Keratinocyte (primary cell): ENCODE data around the gene ERC1. TPM values are rescaled to one million over a fixed set of nuclear protein-coding genes. Genes with fewer than 3 reads are reported as not detected.

Experiments
- DNase-seq: peaks from one replicate; pipeline ENCODE4 v3.0.0-alpha.2; 2011; ENCODE audit warnings: low read depth, missing footprints, low spot score
- FAIRE-seq: peaks from 2 replicates; lab custom pipeline; 2011; peaks lifted over from hg19 to GRCh38; lab: Jason Lieb, UNC
- H2AFZ ChIP-seq: 2 replicates; pipeline ENCODE4 v1.6.0; 2012; ENCODE audit warnings: low read length, control low read depth, inconsistent platforms; ENCODE audit not compliant: control insufficient read depth
- H3K27ac ChIP-seq: 2 replicates; pipeline ENCODE4 v1.5.1; 2011; ENCODE audit warnings: low read length; ENCODE audit not compliant: control insufficient read depth, insufficient read depth
- H3K27me3 ChIP-seq: 3 replicates; pipeline ENCODE4 v1.6.0; 2011; ENCODE audit warnings: low read length; ENCODE audit not compliant: control insufficient read depth, insufficient read depth; ENCODE audit errors: extremely low read depth
- H3K36me3 ChIP-seq, 2 experiments: 2 replicates in 1 of 2; 3 replicates in 1 of 2; pipeline ENCODE4 v1.5.1; 2011; ENCODE audit warnings: low read length in 2 of 2, mild to moderate bottlenecking in 1 of 2; ENCODE audit not compliant: control insufficient read depth in 2 of 2, insufficient read depth in 2 of 2; ENCODE audit errors: extremely low read depth in 1 of 2
- H3K4me1 ChIP-seq: 3 replicates; pipeline ENCODE4 v1.5.1; 2011; ENCODE audit warnings: low read length; ENCODE audit not compliant: control insufficient read depth, insufficient read depth; ENCODE audit errors: extremely low read depth
- H3K4me2 ChIP-seq: 3 replicates; pipeline ENCODE4 v1.6.0; 2011; ENCODE audit warnings: low read depth, low read length; ENCODE audit not compliant: control insufficient read depth, insufficient read depth; ENCODE audit errors: extremely low read depth
- H3K4me3 ChIP-seq, 3 experiments: fragments of 200-600 bp in 1 of 3; sonication (generic) in 1 of 3; 2 replicates in 2 of 3; 3 replicates in 1 of 3; pipeline ENCODE4 v1.5.1; 2011 to 2016; ENCODE audit warnings: low read length in 3 of 3, mild to moderate bottlenecking in 3 of 3, control low read depth in 2 of 3, inconsistent platforms in 1 of 3, low read depth in 1 of 3, mixed read lengths in 1 of 3, mixed run types in 1 of 3, moderate library complexity in 1 of 3; ENCODE audit not compliant: control insufficient read depth in 2 of 3, insufficient read depth in 2 of 3; ENCODE audit errors: extremely low read depth in 1 of 3
- H3K79me2 ChIP-seq: 2 replicates; pipeline ENCODE4 v1.6.0; 2012; ENCODE audit warnings: low read length; ENCODE audit not compliant: control insufficient read depth, insufficient read depth
- H3K9ac ChIP-seq: 3 replicates; pipeline ENCODE4 v1.6.0; 2011; ENCODE audit warnings: low read length; ENCODE audit not compliant: control insufficient read depth, insufficient read depth; ENCODE audit errors: extremely low read depth
- H3K9me1 ChIP-seq: 3 replicates; pipeline ENCODE4 v1.6.0; 2011; ENCODE audit warnings: low read length; ENCODE audit not compliant: control insufficient read depth, insufficient read depth; ENCODE audit errors: extremely low read depth
- H3K9me3 ChIP-seq: 2 replicates; pipeline ENCODE4 v1.5.1; 2012; ENCODE audit warnings: low read depth, low read length; ENCODE audit not compliant: control insufficient read depth
- H4K20me1 ChIP-seq: 3 replicates; pipeline ENCODE4 v1.6.0; 2011; ENCODE audit warnings: low read length; ENCODE audit not compliant: control insufficient read depth, insufficient read depth; ENCODE audit errors: extremely low read depth
- EZH2 ChIP-seq: IDR thresholded peaks from one replicate; pipeline ENCODE4 v1.6.1; 2012; ENCODE audit warnings: inconsistent platforms, mild to moderate bottlenecking, low read length, moderate library complexity
- dilution Hi-C: fragments of 300-500 bp; cut with MboI; formaldehyde crosslinking; loops from one replicate; pipeline ENCODE4 v1.7.0; 2020; ENCODE audit warnings: low sequenced_read_pairs; ENCODE audit not compliant: extremely low pct_ligation_motif_present
- polyA plus RNA-seq, 5 experiments: library from polyadenylated mRNA; depleted of rRNA in 3 of 5; stranded (reverse) in 3 of 5; stranded (forward) in 1 of 5; unstranded in 1 of 5; fragments of >200 nt; gene quantifications; 1 replicate in 1 of 5; 2 replicates in 3 of 5; 3 replicates in 1 of 5; pipeline versions ENCODE4 v1.2.1 to v1.2.3, GENCODE V29; 2011 to 2012; ENCODE audit warnings: missing spikeins in 2 of 5, low read depth in 1 of 5, low replicate concordance in 1 of 5
- TF ChIP-seq, protein P1 (sequence below), 3 experiments: IDR thresholded peaks in 1 of 3; conservative IDR thresholded peaks in 1 of 3; optimal IDR thresholded peaks in 1 of 3; 2 replicates in 2 of 3; 3 replicates in 1 of 3; pipeline versions ENCODE3 to v1.5.1; 2011; ENCODE audit warnings: low read length in 3 of 3, mild to moderate bottlenecking in 3 of 3, moderate library complexity in 2 of 3, control low read depth in 1 of 3, inconsistent platforms in 1 of 3; ENCODE audit not compliant: insufficient read depth in 2 of 3; ENCODE audit errors: extremely low read depth in 1 of 3

ERC1 gene
- polyA plus RNA-seq, 1 donor (not counting 4 experiments of a cell fraction or from before 2014, with no cell fraction given): 16.1 TPM

DNA sequence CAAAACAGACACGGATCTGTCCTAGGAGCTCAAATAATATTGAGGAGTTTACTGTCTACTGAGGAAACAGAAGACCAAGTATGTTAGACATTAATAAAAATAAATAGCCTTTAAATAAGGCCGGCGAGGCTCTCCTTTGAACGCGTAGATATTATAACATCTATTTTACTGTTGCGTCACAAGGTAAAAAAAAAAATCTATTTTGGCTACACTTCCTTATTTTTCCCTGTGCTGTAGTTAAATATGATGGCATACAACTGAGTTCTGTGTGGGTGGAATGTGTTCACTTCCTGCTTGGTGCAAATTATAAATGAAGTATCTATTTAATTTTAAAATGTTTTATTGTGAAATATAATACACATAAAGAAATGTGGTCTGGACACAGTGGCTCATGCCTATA is 24.3 kb upstream of the ERC1 start:
- dilution Hi-C loops: no loop called here
- H3K27me3 ChIP-seq: no peaks in the 10 kb centered on the region
- H3K36me3 ChIP-seq: no peaks in the 10 kb centered on the region

DNA sequence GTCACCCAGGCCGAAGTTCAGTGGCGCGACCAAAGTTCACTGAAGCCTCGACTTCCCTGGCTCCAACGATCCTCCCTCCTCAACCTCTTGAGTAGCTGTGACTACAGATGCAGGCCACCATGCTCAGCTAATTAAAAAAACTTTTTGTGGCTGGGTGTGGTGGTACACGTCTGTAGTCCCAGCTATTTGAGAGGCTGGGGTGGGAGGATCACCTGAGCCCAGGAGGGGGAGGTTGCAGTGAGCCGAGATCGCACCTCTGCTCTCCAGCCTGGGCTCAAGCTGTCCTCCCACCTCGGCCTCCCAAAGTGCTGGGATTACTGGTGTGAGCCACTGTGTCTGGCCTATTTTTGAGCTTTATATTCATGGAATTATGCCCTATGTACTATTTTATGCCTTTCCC is 23.4 kb upstream of the ERC1 start:
- no peaks in the 10 kb centered on the region for H3K27me3 ChIP-seq
- no peak overlapping the region for H2AFZ ChIP-seq
- no peak overlapping the region for H3K27ac ChIP-seq
- H3K36me3 ChIP-seq: no peaks in the 10 kb centered on the region
- no peaks in the 10 kb centered on the region for H4K20me1 ChIP-seq
- H3K9me3 ChIP-seq: no peaks in the 10 kb centered on the region
- dilution Hi-C loops: no loop called here
- H3K79me2 ChIP-seq: no peaks in the 10 kb centered on the region
- H3K4me3 ChIP-seq: no peak overlapping the region
- H3K9ac ChIP-seq: no peak overlapping the region
- no peaks in the 10 kb centered on the region for H3K4me1 ChIP-seq
- TF ChIP-seq, protein P1, sequence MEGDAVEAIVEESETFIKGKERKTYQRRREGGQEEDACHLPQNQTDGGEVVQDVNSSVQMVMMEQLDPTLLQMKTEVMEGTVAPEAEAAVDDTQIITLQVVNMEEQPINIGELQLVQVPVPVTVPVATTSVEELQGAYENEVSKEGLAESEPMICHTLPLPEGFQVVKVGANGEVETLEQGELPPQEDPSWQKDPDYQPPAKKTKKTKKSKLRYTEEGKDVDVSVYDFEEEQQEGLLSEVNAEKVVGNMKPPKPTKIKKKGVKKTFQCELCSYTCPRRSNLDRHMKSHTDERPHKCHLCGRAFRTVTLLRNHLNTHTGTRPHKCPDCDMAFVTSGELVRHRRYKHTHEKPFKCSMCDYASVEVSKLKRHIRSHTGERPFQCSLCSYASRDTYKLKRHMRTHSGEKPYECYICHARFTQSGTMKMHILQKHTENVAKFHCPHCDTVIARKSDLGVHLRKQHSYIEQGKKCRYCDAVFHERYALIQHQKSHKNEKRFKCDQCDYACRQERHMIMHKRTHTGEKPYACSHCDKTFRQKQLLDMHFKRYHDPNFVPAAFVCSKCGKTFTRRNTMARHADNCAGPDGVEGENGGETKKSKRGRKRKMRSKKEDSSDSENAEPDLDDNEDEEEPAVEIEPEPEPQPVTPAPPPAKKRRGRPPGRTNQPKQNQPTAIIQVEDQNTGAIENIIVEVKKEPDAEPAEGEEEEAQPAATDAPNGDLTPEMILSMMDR (optimal IDR thresholded peaks at IDR 0.05 in 1 of 3, IDR thresholded peaks at IDR 0.05 in 1 of 3, conservative IDR thresholded peaks at IDR 0.05 in 1 of 3; ENCODE audit: extremely low read depth in 1 of 3, insufficient read depth in 2 of 3, low read length in 3 of 3): no peak
- no peak for TF ChIP-seq EZH2
- no peak for FAIRE-seq
- H3K4me2 ChIP-seq: no peak overlapping the region
- no peak for DNase-seq
- H3K9me1 ChIP-seq: no peaks in the 10 kb centered on the region

More for the DNA sequence above, 24.3 kb upstream of the ERC1 start:
- no peaks in the 10 kb centered on the region for H3K4me1 ChIP-seq
- H2AFZ ChIP-seq: no peak overlapping the region
- H3K4me3 ChIP-seq: no peak overlapping the region
- no peak for DNase-seq
- no peak for FAIRE-seq
- H3K27ac ChIP-seq: no peak overlapping the region
- H3K4me2 ChIP-seq: no peak overlapping the region
- H3K79me2 ChIP-seq: no peaks in the 10 kb centered on the region
- no peak overlapping the region for H3K9ac ChIP-seq
- no peaks in the 10 kb centered on the region for H3K9me3 ChIP-seq
- H4K20me1 ChIP-seq: no peaks in the 10 kb centered on the region
- H3K9me1 ChIP-seq: no peaks in the 10 kb centered on the region
- TF ChIP-seq, protein P1 (optimal IDR thresholded peaks at IDR 0.05 in 1 of 3, IDR thresholded peaks at IDR 0.05 in 1 of 3, conservative IDR thresholded peaks at IDR 0.05 in 1 of 3; ENCODE audit: extremely low read depth in 1 of 3, insufficient read depth in 2 of 3, low read length in 3 of 3): no peak
- TF ChIP-seq EZH2: no peak
